GM12801 (cell line): ENCODE results near the gene HIVEP3.

Source experiments
- CTCF ChIP-seq: IDR thresholded peaks from one replicate; pipeline ENCODE4 v1.5.1; 2011; ENCODE audit warnings: control low read depth; ENCODE audit not compliant: insufficient read length; ENCODE audit errors: extremely low read depth

The HIVEP3 gene

DNA sequence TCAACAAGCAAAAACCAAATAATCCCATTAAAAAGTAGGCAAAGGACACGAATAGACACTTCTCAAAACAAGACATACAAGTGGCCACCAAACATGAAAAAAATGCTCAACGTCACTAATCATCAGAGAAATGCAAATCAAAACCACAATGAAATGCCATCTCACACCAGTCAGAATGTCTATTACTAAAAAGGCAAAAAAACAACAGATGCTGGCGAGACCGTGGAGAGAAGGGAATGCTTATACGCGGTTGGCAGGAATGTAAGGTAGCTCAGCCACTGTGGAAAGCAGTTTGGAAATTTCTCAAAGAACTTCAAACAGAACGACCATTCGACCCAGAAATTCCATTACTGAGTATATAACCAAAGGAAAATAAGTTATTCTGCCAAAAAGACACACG, 289.2 kb downstream of the HIVEP3 start:
- TF ChIP-seq CTCF: no peak

GRCh38 chr1:41629141-41629540, 289.6 kb downstream of the HIVEP3 start:
- no peak for TF ChIP-seq CTCF

GRCh38 chr1:41627491-41628280, 291.0 kb downstream of the HIVEP3 start:
- TF ChIP-seq CTCF: no peak

DNA sequence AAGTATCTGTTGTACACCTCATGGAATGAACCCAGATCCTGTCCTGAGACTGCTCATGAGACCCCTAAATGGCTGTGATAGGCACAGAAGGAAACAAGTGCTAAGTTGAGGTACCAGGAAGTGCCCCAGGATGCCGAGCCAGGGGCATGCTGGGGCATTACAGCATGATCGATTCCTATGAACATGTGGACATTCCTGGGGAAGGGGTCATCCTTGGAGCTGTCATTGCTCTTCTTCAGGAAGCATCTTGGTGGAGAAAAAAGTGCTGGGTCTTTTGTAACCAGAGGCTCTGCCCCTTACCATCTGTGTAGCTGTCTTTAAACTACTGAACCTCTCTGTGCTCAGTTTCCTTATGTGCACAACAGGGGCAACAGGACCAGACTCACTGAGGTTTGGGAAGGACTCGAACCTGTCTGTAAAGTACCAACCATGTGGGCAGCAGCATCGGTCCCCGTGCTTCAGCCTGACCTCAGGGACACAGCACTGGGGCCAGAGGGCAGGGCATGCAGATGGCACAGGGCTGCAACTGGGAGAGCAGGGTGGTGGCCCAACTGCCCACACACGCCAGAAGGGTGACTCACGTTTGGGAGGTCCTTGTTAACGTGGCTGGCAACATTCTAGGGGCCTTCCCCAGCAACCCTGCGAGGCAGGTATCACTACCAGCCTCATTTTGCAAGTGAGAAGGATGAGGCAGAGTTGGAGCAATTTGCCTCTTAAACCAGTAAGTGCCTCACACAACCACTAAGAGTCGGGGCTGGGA, 291.9 kb downstream of the HIVEP3 start:
- no peak for TF ChIP-seq CTCF

DNA sequence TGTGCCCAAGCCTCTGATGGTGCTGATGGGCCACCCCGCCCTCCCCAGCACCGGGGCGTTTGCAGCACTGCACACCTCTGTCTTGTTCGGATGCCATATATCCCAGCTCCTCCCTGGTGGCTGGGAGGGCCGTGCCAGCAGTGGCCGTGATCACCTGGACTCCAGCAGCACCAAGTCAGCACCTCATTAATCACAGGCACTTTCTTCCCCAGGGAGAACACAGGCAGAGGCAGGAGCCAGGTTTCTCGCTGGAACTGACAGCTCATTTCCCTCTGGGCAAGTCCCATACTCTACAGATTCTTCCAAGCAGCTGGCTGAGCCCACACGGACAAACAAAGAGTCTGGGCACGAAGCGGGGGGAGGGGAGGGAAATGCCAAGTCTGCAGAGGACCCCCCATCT, 292.6 kb downstream of the HIVEP3 start:
- no peak for TF ChIP-seq CTCF

DNA sequence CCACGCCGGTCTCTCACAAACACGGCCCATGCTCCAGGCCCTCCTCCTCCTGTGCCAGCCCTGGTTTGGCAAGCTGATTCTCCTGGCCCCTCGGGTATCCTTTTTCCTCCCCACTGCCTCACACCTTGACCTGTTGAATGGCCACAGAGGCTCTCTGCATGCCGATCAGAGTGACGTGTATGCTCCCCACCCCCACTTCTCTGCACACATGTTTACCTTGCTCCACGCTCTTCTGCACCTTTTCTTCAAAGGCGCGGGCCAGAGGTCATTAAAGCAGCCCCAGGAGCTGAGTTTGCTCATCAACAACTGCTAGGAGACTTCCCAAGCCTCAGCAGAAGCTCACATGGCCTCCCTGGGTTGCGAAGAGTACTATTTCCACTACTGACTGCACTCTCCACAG, 295.0 kb downstream of the HIVEP3 start:
- no peak for TF ChIP-seq CTCF

DNA sequence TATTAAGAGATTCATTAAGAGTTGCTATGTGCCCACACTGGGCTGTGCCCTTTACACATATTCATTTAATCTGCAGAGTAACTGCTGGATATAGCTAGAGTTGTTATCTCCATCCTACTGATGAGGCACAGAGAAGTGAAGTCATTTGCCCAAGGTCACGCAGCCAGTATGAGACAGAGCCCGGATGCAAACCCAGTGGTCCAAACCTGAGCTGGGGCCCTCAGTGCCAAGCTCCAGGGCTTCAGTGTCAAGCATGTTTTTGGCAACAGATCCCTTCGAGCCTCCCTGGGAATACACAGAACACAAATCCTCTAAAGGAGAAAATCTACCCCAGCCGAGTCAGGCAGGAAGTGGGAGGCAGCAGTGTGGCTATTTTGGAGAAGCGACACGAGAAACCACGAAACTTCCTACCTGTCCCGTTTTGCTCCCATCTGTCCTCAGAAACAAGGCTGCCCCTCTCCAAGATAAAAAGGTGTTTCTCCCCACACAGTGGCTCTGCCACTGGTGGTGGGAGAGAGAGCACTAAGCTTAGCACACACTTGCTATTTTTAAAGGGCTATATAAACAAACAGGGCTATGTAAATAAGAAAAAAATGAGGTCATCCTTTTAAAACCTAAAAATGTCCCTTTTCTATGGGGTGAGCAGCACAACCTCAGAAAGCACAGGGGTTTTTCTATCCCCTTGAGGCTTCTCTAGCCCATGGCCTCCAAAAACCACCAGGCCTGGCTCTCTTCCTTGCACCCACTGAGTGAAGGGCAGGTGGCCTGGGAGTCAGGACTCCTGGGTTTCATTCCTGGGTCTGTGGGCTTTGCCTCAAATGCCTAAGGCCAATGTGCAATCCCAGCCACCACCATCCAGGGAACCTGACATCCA, 295.6 kb downstream of the HIVEP3 start:
- TF ChIP-seq CTCF: no peak
